K562 (cell line): Measurements from ENCODE around the gene LATS1. TPM values are rescaled to one million over a fixed set of nuclear protein-coding genes. Genes with fewer than 3 reads are reported as not detected.

Source experiments
- ATAC-seq: fragments of 200-7000 bp; cut with Tn5 transposase; 3 replicates; pipeline ENCODE4 v1.9.1; 2020; ENCODE audit warnings: moderate library complexity
- BruUV-seq: library from RNA; stranded (reverse); fragments of 400-500 nt; replicated peaks from 2 replicates; lab custom pipeline; 2021; lab: Mats Ljungman, UMichigan
- CTCF ChIA-PET: fragments of 300-600 bp; formaldehyde crosslinking; extraction: SDS; loops from one replicate; lab custom pipeline; 2021; ENCODE audit warnings: low intra/inter-chr PET ratio; lab: Yijun Ruan, JAX
- POLR2A ChIA-PET: fragments of 300-600, 350-650 bp; sonication (Branson Sonifier 250); formaldehyde crosslinking; extraction: SDS; loops from one replicate; lab custom pipeline; 2021; ENCODE audit warnings: antibody characterized with exemption, inconsistent platforms; lab: Yijun Ruan, JAX
- DNase-seq, 4 experiments: peaks; one replicate each; pipeline versions ENCODE4 v3.0.0 to v3.0.0-alpha.2; 2011 to 2018; ENCODE audit warnings: low spot score in 3 of 4, mixed read lengths in 3 of 4; ENCODE audit errors: extremely low read depth in 1 of 4
- FAIRE-seq: peaks from 2 replicates; lab custom pipeline; 2011; peaks lifted over from hg19 to GRCh38; lab: Jason Lieb, UNC
- H2AFZ ChIP-seq: 2 replicates; pipeline ENCODE4 v1.6.0; 2011; ENCODE audit warnings: low read depth, low read length, control low read depth, inconsistent platforms
- H3K27ac ChIP-seq: fragments of 200-600 bp; 3 replicates; pipeline ENCODE4 v1.8.0; 2011; ENCODE audit warnings: low read depth, mild to moderate bottlenecking, control low read depth, inconsistent platforms, low read length, moderate library complexity, mixed read lengths; ENCODE audit errors: extremely low read depth
- H3K27me3 ChIP-seq, 2 experiments: fragments of 300-600 bp in 1 of 2; 2 replicates in 1 of 2; 3 replicates in 1 of 2; pipeline versions ENCODE4 v1.6.0 to v1.8.0; 2011; ENCODE audit warnings: inconsistent platforms in 2 of 2, low read length in 2 of 2, mild to moderate bottlenecking in 1 of 2, mixed read lengths in 1 of 2, moderate library complexity in 1 of 2; ENCODE audit not compliant: control insufficient read depth in 2 of 2, insufficient read depth in 2 of 2
- H3K36me3 ChIP-seq: fragments of 300-600 bp; 3 replicates; pipeline ENCODE4 v1.8.0; 2011; ENCODE audit warnings: mild to moderate bottlenecking, low read length, inconsistent platforms; ENCODE audit not compliant: control insufficient read depth, insufficient read depth
- H3K4me1 ChIP-seq, 2 experiments: fragments of 200-600 bp in 1 of 2; replicated peaks in 1 of 2; 2 replicates in 1 of 2; 3 replicates in 1 of 2; pipeline versions ENCODE4 v1.5.1 to v1.8.0; 2011; ENCODE audit warnings: inconsistent platforms in 2 of 2, low read length in 2 of 2, mild to moderate bottlenecking in 1 of 2, mixed read lengths in 1 of 2, moderate library complexity in 1 of 2; ENCODE audit not compliant: control insufficient read depth in 2 of 2, insufficient read depth in 2 of 2
- H3K4me2 ChIP-seq: 2 replicates; pipeline ENCODE4 v1.6.1; 2011; ENCODE audit warnings: low read length, control low read depth, inconsistent platforms, mixed read lengths; ENCODE audit not compliant: insufficient read depth
- H3K4me3 ChIP-seq: fragments of 200-600 bp; sonication (generic), shearing (Covaris generic); 2 replicates; pipeline ENCODE4 v1.5.1; 2016; ENCODE audit warnings: control low read depth, inconsistent platforms
- H3K79me2 ChIP-seq: fragments of 200-600 bp; 3 replicates; pipeline ENCODE4 v1.8.0; 2011; ENCODE audit warnings: low read length, inconsistent platforms; ENCODE audit not compliant: control insufficient read depth, insufficient read depth
- H3K9ac ChIP-seq, 2 experiments: 2 replicates each; pipeline versions ENCODE4 v1.6.0 to v1.6.1; 2011; ENCODE audit warnings: low read depth in 2 of 2, low read length in 2 of 2, control low read depth in 1 of 2, inconsistent platforms in 1 of 2, mild to moderate bottlenecking in 1 of 2, mixed read lengths in 1 of 2; ENCODE audit not compliant: insufficient read depth in 1 of 2
- H3K9me1 ChIP-seq: one replicate; pipeline ENCODE4 v1.6.0; 2011; ENCODE audit warnings: inconsistent platforms, mild to moderate bottlenecking, low read length, moderate library complexity; ENCODE audit not compliant: control insufficient read depth, insufficient read depth
- H3K9me3 ChIP-seq: replicated peaks from 2 replicates; pipeline ENCODE4 v1.5.1; 2011; ENCODE audit warnings: low read depth, low read length, inconsistent platforms; ENCODE audit not compliant: control insufficient read depth, insufficient read depth
- H4K20me1 ChIP-seq: replicated peaks from 2 replicates; pipeline ENCODE4 v1.6.1; 2011; ENCODE audit warnings: low read length, inconsistent platforms, mixed read lengths; ENCODE audit not compliant: control insufficient read depth, insufficient read depth
- ETV5 ChIP-seq: sonication (generic); formaldehyde crosslinking; IDR thresholded peaks from 2 replicates; pipeline ENCODE4 v1.4.0; 2020; ENCODE audit warnings: low read depth, mild to moderate bottlenecking, missing genetic modification reagents
- KLF10 ChIP-seq: fragments of 250-450 bp; sonication (Bioruptor Pico); IDR thresholded peaks from 2 replicates; pipeline ENCODE4 v1.6.1; 2021; ENCODE audit warnings: matching md5 sums
- LEF1 ChIP-seq: fragments of 450-650 bp; IDR thresholded peaks from 2 replicates; pipeline ENCODE4 v1.6.1; 2016; ENCODE audit warnings: mild to moderate bottlenecking
- MCM3 ChIP-seq: fragments of 450-650 bp; IDR thresholded peaks from 2 replicates; pipeline ENCODE4 v1.6.1; 2016
- NELFE ChIP-seq: IDR thresholded peaks from 2 replicates; pipeline ENCODE4 v1.6.1; 2011; ENCODE audit warnings: mild to moderate bottlenecking; ENCODE audit not compliant: insufficient read depth, insufficient read length
- OTX1 ChIP-seq: fragments of 450-650 bp; formaldehyde crosslinking; IDR thresholded peaks from 2 replicates; pipeline ENCODE4 v1.4.0; 2022; ENCODE audit warnings: mild to moderate bottlenecking
- SOX6 ChIP-seq: fragments of 450-650 bp; IDR thresholded peaks from 2 replicates; pipeline ENCODE4 v1.6.1; 2014; ENCODE audit warnings: mild to moderate bottlenecking
- TSHZ1 ChIP-seq: fragments of 250-450 bp; sonication (Bioruptor Pico); IDR thresholded peaks from 2 replicates; pipeline ENCODE4 v1.4.0; 2020; ENCODE audit warnings: mild to moderate bottlenecking, moderate library complexity
- ZNF785 ChIP-seq: fragments of 250-450 bp; sonication (Bioruptor Pico); IDR thresholded peaks from 2 replicates; pipeline ENCODE4 v1.4.0; 2020; ENCODE audit warnings: mild to moderate bottlenecking
- WGBS: fragments of 100-300 bp; shearing (Covaris generic); methylation state at CpG from one replicate; pipeline ENCODE4 v1.1.6; 2016; ENCODE audit warnings: low coverage, mixed read lengths; ENCODE audit not compliant: insufficient coverage; ENCODE audit errors: missing lambda C conversion rate; 5-methylcytosine and 5-hydroxymethylcytosine counted together
- in situ Hi-C: fragments of 300-500 bp; cut with MboI; formaldehyde crosslinking; loops from 4 replicates; pipeline ENCODE4 v1.15.0; 2018; ENCODE audit warnings: inconsistent platforms, mixed read lengths
- intact Hi-C: fragments of 100-400 bp; cut with micrococcal nuclease; formaldehyde crosslinking; loops from 2 replicates; pipeline ENCODE4 v1.14.2; 2022
- polyA plus RNA-seq, 8 experiments: library from polyadenylated mRNA; depleted of rRNA in 4 of 8; stranded (reverse) in 5 of 8; unstranded in 3 of 8; fragments of >200 nt; fragmentation: Nextera tagmentation in 2 of 8; fragmentation: Illumina TruSeq in 1 of 8; extraction: Ambion mirVana in 2 of 8; extraction: Trizol in 1 of 8; gene quantifications; 2 replicates each; pipeline versions ENCODE4 v1.2.1 to v1.2.3, GENCODE V29; 2011 to 2014; ENCODE audit warnings: inconsistent platforms in 1 of 8, missing spikeins in 1 of 8
- total RNA-seq, 7 experiments: library from RNA; depleted of rRNA in 6 of 7; stranded (reverse); fragments of >200 nt in 6 of 7; fragmentation: Illumina TruSeq in 2 of 7; extraction: Trizol in 2 of 7; gene quantifications; 2 replicates each; pipeline versions ENCODE4 v1.2.1 to v1.2.3, GENCODE V29; 2011 to 2021; ENCODE audit warnings: low replicate concordance in 1 of 7

The LATS1 gene
- total and polyA plus RNA-seq, 9 of the 15 experiments (the other 6 are each of a cell fraction or from before 2014, with no cell fraction given), result 5.0 to 36.3 (median 18.4) TPM

- intact Hi-C loops, result no loop called here
- H3K9ac ChIP-seq, result no peak overlapping the region
- no peak overlapping the region for H3K4me3 ChIP-seq
- no peak overlapping the region for H3K4me2 ChIP-seq
- 96% methylated on average over 5 of the region's 5 CpGs for WGBS
- no peak for ATAC-seq
- no peaks in the 10 kb centered on the region for H3K27me3 ChIP-seq
- no peak for FAIRE-seq
- DNase-seq, result no peak
- no TSS peak for BruUV-seq
- H3K9me3 ChIP-seq, result no peaks in the 10 kb centered on the region
- no peaks in the 10 kb centered on the region for H3K9me1 ChIP-seq
- no peaks in the 10 kb centered on the region for H3K4me1 ChIP-seq
- CTCF ChIA-PET, result no interaction called here
- POLR2A ChIA-PET, result interaction anchor here (0.6 kb wide), 1 partner anchor 14 kb away, joined by 3 read pairs; no protein-coding TSS in a partner anchor
- peaks cover 41% of the 10 kb centered on the region for H3K36me3 ChIP-seq
- H4K20me1 ChIP-seq, result no peaks in the 10 kb centered on the region
- TF ChIP-seq OTX1 (CRISPR knock-in tag) (no peak), LEF1 (no peak), KLF10 (CRISPR knock-in tag) (no peak), ETV5 (CRISPR knock-in tag) (no peak), ZNF785 (CRISPR knock-in tag) (no peak)
- TF ChIP-seq, all 486 proteins: peak for 0
- no peak overlapping the region for H2AFZ ChIP-seq
- in situ Hi-C loops, result no loop called here
- no peak overlapping the region for H3K27ac ChIP-seq
- no peaks in the 10 kb centered on the region for H3K79me2 ChIP-seq
These were observed 60.5 kb downstream of the LATS1 start for GRCh38 chr6:149657441-149657840.

- peaks cover 22% of the 10 kb centered on the region for H3K79me2 ChIP-seq
- H3K4me3 ChIP-seq, result no peak overlapping the region
- H3K9ac ChIP-seq, result no peak overlapping the region
- ChIA-PET POLR2A (interaction anchor here (0.6 to 1.5 kb wide), 5 partner anchors 9 to 583 kb away, joined by 3 to 7 read pairs (median 4); partner anchors contain the start of gene PCMT1), CTCF (no interaction called here)
- H3K4me1 ChIP-seq, result peaks cover 8 to 11% of the 10 kb centered on the region in 2 experiments; a peak in 4 of 5 replicates
- BruUV-seq, result no TSS peak
- H3K4me2 ChIP-seq, result no peak overlapping the region
- ATAC-seq (no peak), FAIRE-seq (no peak), DNase-seq (no peak)
- H3K9me3 ChIP-seq, result no peaks in the 10 kb centered on the region
- H3K27ac ChIP-seq, result no peak overlapping the region
- in situ Hi-C loops (no loop called here), intact Hi-C loops (no loop called here)
- H3K27me3 ChIP-seq, result no peaks in the 10 kb centered on the region
- H3K9me1 ChIP-seq, result no peaks in the 10 kb centered on the region
- H3K36me3 ChIP-seq, result no peaks in the 10 kb centered on the region
- no peak overlapping the region for H2AFZ ChIP-seq
- H4K20me1 ChIP-seq, result no peaks in the 10 kb centered on the region
- TF ChIP-seq SOX6, result no peak
- TF ChIP-seq NELFE, result no peak
- TF ChIP-seq MCM3, result no peak
- TF ChIP-seq TSHZ1, result no peak
These were observed 66.8 kb downstream of the LATS1 start for GRCh38 chr6:149651056-149651455.
